Activated T-cell treated with anti-CD3 and anti-CD28 coated beads, Interleukin-2, amount 50 U/mL, for 48 hours (primary cell): Measurements from ENCODE around the gene RAC2.
"Not testable (repeated sequence)": the region's sequence is repeated elsewhere in the genome, so short reads cannot be mapped to it uniquely, and the experiment has no call there.

Source experiments
- DNase-seq, 2 experiments: peaks; one replicate each; pipeline ENCODE4 v3.0.0-alpha.2; 2020

The RAC2 gene

DNA sequence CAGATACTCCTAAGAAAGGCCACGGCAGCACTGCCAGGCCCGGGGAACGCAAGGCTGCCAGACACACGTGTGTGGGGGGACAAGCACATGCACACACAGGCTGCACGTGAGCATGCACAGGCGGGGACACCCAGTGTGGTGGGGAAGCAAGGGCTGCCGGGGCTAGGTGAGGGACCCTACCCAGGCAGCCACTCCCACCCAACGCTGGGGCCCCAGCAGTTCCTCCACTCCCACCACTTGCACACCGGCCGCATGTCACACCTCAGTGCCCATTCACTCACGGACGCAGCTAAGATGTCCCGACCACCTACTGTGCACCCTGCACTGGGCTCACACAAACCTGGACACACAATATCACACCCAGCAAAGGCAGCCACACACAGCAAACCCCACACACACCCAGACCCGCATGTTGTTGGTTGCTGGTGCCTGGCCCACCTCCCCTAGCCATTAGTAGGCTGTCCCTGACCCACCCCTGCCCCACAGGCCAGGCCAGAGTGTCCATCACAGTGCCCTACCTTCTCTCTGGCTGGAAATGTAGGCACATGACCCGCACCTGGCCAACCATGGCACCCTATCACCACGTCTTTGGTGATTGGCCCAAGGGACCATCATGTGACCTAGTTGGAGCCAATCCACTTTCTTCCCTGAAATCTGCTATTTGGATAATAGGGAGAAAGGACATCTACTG is 40.6 kb downstream of the RAC2 start:
- DNase-seq, result no peak

DNA sequence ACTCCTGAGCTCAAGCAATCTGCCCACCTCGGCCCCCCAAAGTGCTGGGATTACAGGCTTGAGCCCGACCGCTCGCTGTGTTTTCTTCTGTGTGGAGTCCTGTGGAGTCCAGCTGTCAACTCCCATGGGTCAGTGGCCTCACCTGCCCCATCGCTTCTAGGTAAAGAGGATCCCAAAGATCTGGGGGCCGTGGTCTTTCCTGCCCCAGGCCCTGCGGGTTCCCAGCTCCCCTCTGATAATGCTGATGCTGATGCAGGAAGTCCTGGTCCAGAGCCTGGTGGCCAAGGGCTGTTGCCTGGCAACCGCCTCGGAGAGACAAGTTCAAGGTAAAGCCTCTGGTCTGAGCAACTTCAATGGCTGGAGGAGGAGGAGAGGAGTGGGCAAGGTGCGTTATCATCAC is 41.4 kb downstream of the RAC2 start:
- DNase-seq, result no peak

DNA sequence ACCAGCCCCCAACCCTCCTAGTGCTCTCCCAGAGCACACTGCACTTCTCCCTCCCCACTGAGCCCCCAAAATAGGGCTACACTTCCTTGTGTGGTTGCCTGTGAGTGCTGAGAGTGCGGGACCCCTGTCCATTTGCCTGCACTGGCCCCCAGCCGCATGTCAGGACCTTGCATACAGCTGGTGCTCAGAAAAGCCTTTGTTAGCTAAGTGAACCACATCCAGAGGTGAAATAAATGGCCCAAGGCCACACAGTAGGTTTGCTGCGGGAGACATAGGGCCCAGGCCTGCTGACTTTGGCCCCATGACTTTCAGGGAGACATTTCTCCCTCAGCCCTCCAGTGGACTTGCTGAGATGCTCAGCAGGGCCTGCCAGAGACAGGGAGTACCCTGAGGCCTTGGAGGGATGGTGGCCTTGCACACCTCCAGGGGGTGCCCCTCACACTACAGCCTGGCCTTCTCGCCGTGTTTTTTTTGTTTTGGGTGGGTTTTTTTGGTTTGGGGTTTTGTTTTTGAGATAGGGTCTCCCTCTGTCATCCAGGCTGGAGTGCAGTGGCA is 42.0 kb downstream of the RAC2 start:
- DNase-seq, result no peak

DNA sequence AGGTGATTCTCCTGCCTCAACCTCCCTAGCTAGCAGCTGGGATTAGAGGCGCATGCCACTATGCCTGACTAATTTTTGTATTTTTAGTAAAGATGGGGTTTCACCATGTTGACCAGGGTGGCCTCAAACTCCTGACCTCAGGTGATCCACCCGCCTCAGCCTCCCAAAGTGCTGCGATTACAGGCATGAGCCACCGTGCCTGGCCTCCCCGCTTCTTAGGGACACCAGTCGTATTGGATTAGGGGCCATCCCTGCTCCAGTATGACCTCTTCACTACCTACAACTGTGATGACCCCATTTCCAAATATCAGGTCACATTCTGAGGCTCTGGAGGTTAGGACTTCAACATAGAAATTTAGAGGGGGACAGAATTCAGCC is 42.6 kb downstream of the RAC2 start:
- not testable (repeated sequence) for DNase-seq

DNA sequence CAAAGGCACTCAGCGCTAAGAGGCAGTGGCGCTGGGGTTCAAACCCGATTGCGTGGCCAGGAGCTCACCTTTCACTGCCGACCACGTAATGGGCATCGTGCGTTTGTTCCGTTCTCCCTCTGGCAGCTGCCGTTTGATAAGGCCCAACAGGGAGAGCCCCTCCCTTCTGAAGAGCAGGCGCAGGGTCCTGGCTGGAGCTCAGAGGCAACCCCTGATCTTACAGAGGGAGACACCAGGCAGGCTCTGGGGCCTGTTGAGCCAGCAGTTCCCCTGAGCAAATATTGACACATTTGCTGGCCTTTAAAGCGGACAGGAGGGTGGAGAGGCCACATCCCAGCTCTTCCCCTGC is 44.3 kb downstream of the RAC2 start:
- no peak for DNase-seq

DNA sequence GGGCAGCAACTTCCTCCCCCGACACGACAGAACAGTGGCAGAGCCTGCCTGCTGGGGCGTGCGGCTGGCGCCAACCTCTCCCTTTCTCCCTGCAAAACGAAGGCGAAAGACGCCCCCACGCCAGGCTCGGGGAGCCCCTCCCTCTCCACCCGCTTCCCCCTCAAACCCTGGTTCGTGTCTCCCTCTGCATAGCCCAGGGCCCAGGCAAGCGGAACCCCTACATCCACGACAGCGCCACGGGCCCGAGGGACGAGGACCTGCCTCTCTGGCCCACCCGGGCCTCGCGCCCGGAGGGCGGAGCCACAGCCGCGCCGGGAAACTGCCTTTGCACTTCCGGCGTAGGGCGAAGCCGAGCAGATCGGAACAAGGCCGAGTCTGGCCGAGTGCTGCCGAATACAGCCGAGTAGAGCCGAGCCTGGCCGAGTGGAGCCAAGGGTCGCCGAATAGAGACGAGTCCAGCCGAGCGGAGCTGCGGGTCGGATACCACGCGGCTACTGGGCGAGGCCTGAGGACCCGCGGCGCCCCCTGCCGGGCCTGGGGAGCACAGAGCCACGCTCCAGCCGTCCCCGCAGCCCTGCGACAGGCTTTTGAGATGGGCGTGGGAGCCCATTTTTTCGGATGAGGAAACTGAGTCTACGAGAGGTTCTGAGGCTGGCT is 44.8 kb downstream of the RAC2 start:
- DNase-seq, result peak; percentile 100

DNA sequence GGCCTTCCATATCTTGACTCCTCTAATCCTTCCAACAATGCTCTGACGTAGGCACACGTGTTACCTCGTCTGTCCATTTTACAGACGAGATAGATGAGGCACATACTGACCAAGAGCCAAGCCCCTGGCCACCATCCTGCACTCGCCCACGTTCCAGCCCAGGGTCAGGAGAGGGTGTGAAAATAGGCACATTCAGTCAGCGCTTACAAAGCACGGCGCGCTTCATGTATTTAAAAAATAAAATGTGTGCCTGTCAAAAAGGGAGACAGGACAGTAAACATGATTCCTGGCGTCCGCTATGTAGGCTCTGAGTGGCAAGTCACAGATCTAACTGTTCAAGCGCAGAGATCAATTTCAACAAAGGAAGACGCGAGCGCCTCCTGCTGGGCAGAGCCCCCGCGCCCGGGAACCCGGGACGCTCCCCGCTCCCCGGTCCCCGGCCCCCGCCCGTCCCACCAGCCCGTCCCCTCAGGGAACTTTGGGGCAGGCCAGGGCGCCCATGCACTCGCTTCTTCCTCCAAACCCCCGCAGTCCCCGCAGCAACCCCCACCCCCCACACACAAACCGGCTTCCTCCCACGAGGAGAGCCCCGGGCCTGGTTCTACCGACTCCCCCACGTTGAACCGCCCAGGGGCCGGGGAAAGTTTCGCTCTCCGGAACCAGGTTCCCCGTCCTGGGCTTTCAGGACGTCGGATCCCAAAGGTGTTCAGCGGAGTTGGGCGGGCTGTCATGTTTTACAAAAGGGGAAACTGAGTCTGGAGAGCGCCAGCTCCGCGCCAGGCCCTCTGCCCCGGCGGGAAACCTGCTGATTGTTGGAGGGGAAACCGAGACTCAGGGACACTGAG is 45.6 kb downstream of the RAC2 start:
- DNase-seq, result peak; percentile 97 to 98

DNA sequence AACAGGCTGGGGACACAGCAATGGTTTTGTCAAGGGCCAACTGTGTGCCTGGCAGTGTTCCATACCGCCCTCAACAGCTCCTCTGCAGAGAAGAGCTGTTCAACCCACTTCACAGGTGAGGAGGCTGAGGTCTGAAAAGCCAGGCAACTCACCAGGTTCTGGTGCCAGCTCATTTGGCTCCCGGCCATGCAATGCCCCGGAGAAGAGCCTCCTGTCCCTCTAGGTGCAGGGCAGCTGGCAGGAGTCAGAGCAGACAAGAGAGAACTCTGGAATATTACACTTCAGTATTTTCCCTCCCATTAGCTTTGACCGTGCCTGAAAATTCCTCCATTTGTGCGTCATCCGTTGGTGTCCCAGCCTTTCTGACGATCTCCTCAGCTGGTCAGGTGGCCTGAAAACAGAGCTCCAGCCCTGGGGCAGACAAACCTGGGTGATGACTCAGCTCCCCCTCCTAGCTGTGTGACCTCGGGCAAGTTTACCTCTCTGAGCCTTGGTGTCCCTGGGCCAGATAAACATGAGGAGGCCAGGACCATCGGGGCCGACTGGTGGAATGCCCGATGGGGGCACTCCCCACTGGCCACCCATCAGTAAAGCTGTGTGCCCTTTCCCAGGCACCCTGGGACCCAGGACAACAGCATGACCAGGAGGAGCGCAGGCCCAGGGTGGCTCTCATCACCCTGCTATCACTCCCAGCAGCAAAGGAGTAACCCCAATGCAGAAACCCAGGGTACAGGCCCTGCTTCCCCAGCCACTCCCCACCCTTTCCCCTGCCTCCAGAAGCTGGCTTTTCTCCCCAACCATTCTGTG is 46.4 kb downstream of the RAC2 start:
- DNase-seq, result no peak

DNA sequence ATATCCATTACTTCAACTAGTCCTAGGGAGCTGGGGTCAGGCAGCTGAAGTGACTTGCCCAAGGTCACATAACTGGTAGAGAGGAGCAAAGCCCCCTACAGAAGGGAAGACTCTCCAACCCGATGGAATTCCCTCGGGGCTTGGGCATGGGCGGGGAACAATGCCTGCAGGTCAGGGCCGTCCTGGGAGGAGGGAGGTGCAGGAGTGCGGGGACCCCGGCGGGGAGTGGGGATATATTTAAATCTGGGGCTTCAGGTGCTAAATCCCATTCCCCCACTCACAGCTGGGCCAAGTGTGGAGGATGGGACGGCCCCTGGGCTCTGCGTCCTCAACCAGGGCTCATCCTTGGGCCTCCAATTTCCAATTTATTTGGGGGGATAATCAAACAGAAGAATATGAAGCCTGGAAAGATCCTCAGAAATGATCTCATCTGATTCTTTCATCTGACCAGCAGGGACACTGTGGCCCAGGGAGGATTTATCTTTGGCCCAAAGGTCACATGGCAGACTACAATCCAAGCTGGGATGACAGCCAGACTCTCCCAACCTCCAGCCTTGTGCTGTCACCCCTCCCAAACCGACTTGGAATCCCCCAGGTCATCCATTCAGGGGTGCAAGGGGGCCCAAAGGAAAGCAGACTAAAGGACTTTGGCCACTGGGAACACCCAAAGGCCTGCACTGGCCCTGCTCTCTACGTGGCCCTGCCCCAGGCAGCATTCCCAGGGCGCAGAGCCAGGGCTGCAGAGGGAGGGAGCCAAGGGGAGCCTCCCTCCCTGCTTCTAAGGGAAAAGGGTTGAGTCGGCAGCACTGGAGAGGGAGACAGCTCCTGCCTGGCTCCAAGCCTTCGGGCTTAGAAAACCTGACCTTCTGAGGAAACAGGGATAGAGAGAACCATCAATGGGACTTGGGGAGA is 47.3 kb downstream of the RAC2 start:
- no peak for DNase-seq

DNA sequence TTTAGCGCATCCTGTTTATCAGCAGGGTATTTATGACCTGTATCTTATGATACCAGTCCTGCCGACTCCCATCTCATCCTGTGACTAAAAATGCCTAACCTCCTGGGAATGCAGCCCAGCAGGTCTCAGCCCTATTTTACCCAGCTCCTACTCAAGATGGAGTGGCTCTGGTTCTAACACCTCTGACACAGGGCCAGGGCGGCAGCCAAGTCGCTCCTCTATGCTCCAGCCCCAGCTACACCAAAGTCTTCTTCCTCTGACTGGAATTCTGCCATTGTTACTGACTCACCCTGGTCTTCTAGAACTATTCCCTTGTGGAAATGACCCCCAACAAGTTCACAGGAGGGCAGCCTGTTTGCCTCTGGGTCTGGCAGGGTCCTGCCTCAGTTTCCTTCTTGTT is 48.1 kb downstream of the RAC2 start:
- DNase-seq, result no peak

DNA sequence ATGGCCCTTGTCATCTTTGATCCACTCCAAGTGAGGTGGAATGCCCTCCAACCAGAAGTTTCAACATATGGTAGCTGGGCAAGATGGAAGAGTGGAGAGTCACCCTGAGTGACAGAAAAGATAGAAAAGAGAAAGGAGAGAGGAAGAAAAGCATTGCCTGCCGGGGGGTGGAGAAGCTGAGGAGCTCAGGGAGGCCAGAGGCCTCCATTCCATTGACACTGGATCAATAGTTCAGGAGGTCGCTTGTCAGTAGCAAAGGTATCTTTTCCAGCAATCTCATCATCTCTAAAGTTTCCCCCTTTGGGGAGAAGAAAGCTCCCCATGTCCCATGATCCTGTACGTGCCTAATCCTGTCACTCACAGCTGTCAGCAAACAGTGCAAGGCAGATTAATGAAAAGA is 49.3 kb downstream of the RAC2 start:
- no peak for DNase-seq

DNA sequence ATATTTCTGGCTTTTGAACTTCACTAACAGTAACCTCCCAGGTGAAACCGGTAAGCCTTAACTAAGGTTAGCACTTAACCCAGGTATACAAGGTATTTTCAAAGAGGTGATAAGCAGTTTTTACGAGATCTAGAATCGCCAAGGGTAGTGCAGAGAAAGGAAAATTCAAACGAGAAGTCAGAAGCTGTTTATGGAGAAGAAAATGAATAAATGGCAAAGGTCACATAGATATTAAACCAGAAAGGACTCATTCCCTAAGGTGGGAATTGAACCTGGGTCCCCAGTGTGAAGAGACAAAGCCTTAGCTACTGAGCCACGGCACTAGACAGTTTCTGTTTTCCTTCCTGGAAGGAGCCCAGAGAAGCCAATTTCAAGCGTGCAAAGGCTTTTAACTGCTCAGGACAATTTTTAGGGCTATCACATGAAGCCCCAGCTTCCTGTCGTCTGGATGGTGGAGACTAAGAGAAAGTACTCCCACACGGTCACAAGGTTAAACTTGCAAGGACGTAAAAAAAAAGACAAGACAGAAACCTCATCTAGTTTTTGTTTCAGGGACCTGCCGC is 50.4 kb downstream of the RAC2 start:
- DNase-seq, result peak; percentile 71 to 73

DNA sequence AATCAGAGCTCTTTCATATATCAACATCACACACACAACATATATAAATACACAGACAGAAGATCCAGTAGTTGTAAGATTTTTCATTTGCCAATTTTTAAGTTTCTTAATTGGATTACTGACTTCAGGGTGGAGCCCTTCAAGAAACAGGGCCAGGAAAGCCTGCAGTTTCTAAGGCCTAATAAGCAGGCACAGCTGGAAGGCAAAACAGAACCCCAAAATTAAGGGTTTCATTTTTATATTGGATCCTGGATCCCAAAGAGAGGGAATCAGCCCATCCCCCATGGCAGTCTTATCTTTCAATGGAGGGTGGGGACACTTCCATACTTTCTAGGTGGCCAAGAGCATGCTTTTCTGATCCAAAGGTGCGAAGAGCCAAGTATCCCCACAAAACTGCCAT is 51.3 kb downstream of the RAC2 start:
- DNase-seq, result no peak

DNA sequence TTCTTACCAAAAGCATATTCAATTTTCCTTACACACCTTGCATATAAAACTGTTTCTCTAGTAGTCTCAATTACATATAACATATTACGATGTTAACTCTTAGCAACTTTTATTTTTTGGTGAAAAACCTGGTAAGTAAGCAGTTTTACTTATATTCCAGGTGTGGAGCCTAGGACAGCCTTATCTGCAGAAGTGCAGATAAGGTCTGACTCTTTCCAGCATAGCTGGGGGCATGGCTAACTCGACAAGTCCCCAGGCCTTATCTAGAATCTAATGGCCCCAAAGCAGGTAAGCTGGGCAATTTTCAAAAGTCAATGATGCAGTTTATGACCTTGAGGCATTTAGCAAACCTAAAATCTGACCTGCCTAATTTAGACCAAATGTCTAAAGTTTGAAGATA is 51.9 kb downstream of the RAC2 start:
- DNase-seq, result no peak

DNA sequence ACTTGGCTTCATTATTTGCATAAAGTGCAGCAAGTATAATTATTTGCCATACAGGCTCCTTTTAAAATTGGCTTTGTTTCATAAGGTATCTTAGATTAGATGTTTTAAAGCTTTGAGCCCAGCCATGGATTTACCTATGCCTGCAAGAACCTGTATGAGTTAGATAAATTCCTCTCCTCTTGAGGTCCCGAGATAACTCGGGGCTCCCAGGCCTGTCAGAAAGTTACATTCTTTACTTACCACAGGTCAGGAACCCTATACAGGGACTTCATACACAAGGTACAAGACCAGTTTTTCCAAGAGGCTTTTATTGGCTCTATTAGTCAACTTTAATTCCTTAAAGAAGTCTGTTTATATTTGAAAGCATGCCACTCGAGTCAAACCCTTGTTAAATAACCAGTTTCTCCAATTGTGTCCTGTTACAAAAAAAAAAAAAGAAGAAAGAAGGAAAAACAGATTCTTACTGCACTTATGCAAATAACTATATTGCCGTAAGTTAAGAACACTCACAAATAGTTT is 53.7 kb downstream of the RAC2 start:
- DNase-seq, result no peak

DNA sequence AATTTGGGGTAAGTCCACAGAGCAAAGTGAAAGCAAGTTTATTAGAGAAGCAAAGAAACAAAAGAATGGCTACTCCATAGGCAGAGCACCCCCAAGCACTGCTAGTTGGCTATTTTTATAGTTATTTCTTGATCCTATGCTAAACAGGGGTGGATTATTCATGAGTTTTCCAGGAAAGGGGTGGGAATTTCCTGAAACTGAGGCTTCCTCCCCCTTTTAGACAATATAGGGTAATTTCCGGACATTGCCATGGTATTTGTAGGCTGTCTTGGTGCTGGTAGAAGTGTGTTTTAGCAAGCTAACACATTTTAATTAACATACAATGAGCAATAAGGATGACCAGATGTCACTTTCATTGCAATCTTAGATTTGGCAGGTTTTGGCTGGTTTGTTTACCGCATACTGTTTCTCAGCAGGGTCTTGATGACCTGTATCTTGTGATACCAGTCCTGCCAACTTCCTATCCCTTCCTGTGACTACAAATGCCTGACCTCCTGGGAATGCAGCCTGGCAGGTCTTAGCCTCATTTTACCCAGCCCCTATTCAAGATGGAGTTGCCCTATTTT is 55.1 kb downstream of the RAC2 start:
- no peak for DNase-seq

DNA sequence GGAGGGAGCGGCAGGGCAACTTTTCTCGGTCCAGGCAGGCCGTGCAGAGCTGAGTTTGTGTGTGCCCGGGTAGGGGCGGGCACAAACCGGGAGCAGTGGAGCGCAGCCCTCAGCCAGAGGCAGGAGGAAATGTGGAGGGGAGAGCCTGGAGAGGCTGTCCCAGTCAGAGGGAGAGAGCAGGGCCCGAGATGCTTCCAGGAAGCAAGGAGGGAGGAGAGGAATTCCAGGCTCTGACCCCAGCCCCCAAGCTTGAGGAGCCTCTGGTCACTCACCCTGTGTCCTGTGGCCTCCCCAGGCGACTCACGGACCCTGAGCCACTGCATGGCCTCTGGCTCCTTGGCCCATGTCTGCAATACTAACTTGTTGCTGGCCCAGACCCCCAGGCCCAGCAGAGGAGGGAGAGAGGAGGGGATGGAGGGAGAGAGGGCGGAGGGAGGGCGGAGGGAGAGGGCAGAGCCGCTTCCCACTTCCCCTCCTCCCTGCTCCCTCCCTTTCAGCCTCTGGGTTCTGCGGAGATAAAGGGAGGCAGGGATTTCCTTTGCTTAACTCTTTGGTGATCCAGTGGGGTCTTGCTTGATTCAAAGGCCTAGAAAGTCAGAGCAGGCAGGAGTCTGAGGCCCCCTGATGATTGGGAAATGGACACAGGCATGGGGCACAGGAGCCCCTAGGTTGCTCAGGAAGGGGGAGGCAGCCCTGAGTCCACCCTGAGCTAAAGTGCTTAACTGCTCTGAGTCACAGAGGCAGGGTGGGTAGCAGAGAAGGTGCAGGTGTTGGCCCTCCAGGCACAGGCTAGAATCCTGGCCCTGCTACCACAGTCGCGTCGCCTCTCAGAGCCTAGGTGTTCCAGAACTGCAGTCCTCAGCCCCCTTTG is 55.9 kb downstream of the RAC2 start, which contains the start of gene C1QTNF6:
C1QTNF6 (minus strand) TSS at position 357 of the 871 bp plus-strand sequence; CDS start at position 323, 34 bp downstream.
- DNase-seq, result no peak

DNA sequence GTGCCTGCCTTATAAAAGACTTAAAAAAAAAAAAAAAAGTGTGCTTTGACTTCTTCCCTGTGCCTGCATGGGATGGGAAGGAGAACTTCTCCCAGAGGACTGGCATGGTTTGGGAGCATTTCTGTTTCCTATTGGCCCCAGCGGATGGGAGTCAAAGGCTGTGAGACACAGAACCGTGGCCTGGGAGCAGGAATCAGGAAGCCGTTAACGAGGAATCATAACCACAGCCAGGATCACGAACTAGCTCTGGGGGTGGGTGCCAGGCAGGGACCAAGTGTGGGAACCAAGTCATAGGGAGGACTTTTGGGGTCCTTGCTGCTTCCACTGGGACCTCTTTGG is 56.5 kb downstream of the RAC2 start:
- no peak for DNase-seq

DNA sequence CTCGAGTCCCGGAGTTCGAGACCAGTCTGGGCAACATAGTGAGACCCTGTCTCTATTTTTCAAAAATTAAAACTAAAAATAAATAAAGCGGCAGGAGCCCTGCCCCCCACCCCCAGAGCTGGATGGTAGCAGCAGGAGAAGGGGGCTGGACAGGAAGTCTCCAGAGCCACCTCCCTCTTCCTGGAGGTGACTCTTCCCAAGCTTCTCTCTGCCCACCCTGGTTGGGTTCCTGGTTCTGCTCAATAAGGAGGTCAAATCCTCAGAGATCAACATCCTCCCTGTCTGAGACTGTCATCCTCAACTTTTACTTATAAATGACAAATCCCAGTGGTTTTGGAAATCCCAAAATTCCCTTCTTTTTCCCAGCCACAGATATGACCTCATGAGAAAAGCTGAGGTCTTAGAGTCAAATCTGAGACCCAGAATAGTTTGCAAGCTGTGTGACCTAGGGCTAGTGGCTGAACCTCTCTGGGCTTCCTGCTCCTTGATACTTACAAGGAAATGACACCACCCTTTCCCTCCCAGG is 57.0 kb downstream of the RAC2 start:
- DNase-seq, result no peak
